Pancreas (tissue), 10 donors: Measurements from ENCODE around the gene INSYN2A. TPM values are rescaled to one million over a fixed set of nuclear protein-coding genes. Genes with fewer than 3 reads are reported as not detected.

Source experiments
- ATAC-seq, 4 donors: fragments of 200-7000 bp; cut with Tn5 transposase; one replicate each; pipeline versions ENCODE4 v1.8.0 to v1.9.1; 2020; ENCODE audit warnings: mild to moderate bottlenecking in 4 of 4, moderate library complexity in 4 of 4
- DNase-seq, 6 donors: peaks; one replicate each; pipeline ENCODE4 v3.0.0-alpha.2; 2020
- FAIRE-seq: peaks from 2 replicates; lab custom pipeline; 2012; peaks lifted over from hg19 to GRCh38; lab: Jason Lieb, UNC
- H3K27ac ChIP-seq, 4 donors: fragments of 200-600 bp; sonication (generic); 1 replicate in 3 of 4; 2 replicates in 1 of 4; pipeline versions ENCODE4 v1.5.0 to v1.8.0; 2020
- H3K27me3 ChIP-seq, 4 donors: fragments of 200-600 bp; one replicate each; pipeline ENCODE4 v1.8.0; 2021
- H3K36me3 ChIP-seq, 3 donors: fragments of 200-600 bp; sonication (generic) in 1 of 3; one replicate each; pipeline versions ENCODE4 v1.5.0 to v1.8.0; 2020 to 2021
- H3K4me1 ChIP-seq, 3 donors: fragments of 200-600 bp; one replicate each; pipeline ENCODE4 v1.8.0; 2021
- H3K4me3 ChIP-seq, 4 donors: fragments of 200-600 bp; sonication (generic) in 2 of 4; one replicate each; pipeline versions ENCODE4 v1.5.0 to v1.8.0; 2020 to 2021
- H3K9me3 ChIP-seq, 4 donors: fragments of 200-600 bp; one replicate each; pipeline ENCODE4 v1.8.0; 2021
- WGBS, 2 donors: extraction: QIAGEN DNeasy Blood & Tissue Kit; methylation state at CpG; one replicate each; pipeline ENCODE4 v1.1.7; 2013; 5-methylcytosine and 5-hydroxymethylcytosine counted together
- intact Hi-C, 3 donors: fragments of 100-400 bp; cut with DNase I; formaldehyde crosslinking; loops; one replicate each; pipeline versions ENCODE4 v1.11.1 to v1.14.2; 2022
- polyA plus RNA-seq, 2 donors: library from polyadenylated mRNA; stranded (reverse); fragments of 200-250 nt; gene quantifications; one replicate each; pipeline ENCODE4 v1.2.3, GENCODE V29; 2013
- total RNA-seq, 6 donors: library from RNA; stranded (reverse); fragmentation: NEBNext Ultra II Directional in 4 of 6; extraction: Animal tissue kit (Norgen Biotek cat#: 25700) in 4 of 6; gene quantifications; one replicate each; pipeline versions ENCODE4 v1.2.1 to v1.2.4, GENCODE V29; 2021 to 2023
- TF ChIP-seq, protein P1 (sequence below), 4 donors: fragments of 200-600 bp; sonication (generic) in 3 of 4; IDR thresholded peaks; one replicate each; pipeline versions ENCODE4 v1.5.0 to v1.8.0; 2021; ENCODE audit warnings: antibody characterized with exemption in 4 of 4
- donor health status: healthy with polysubstance abuse.
- donor health status: DM: no; HTN: no; CAD: no; lungs with moderate emphysema.
- donor health status: DM: no; HTN: no; CAD: no.
- donor health status: control.
- donor health status: control.
- donor health status: Bipolar disorder and iron deficiency.
- donor health status: DM: yes; HTN: yes; CAD: no.
- donor health status: DM: no; HTN: no; CAD: no.
- donor health status: DM: no; HTN: no; CAD: no.
- donor health status: DM: yes; HTN: yes; CAD: no.

Gene INSYN2A
- total and polyA plus RNA-seq, 8 donors: 0.02 to 0.09 (median 0.08) TPM; not detected in 4

- TF ChIP-seq, protein P1, sequence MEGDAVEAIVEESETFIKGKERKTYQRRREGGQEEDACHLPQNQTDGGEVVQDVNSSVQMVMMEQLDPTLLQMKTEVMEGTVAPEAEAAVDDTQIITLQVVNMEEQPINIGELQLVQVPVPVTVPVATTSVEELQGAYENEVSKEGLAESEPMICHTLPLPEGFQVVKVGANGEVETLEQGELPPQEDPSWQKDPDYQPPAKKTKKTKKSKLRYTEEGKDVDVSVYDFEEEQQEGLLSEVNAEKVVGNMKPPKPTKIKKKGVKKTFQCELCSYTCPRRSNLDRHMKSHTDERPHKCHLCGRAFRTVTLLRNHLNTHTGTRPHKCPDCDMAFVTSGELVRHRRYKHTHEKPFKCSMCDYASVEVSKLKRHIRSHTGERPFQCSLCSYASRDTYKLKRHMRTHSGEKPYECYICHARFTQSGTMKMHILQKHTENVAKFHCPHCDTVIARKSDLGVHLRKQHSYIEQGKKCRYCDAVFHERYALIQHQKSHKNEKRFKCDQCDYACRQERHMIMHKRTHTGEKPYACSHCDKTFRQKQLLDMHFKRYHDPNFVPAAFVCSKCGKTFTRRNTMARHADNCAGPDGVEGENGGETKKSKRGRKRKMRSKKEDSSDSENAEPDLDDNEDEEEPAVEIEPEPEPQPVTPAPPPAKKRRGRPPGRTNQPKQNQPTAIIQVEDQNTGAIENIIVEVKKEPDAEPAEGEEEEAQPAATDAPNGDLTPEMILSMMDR (IDR thresholded peaks at IDR 0.05): no peak
- no peaks in the 10 kb centered on the region for H3K27me3 ChIP-seq
- WGBS, 2 donors: 67 to 80% methylated on average over 3 of the region's 3 CpGs
- no peak overlapping the region for H3K27ac ChIP-seq
- H3K4me3 ChIP-seq: no peak overlapping the region
- DNase-seq: no peak
- H3K36me3 ChIP-seq: no peaks in the 10 kb centered on the region
- FAIRE-seq: no peak
- no peaks in the 10 kb centered on the region for H3K4me1 ChIP-seq
- intact Hi-C loops: no loop called here
- no peaks in the 10 kb centered on the region for H3K9me3 ChIP-seq
- ATAC-seq: no peak
Measured at GRCh38 chr10:127221281-127221680, 24.9 kb upstream of the INSYN2A start.

DNA sequence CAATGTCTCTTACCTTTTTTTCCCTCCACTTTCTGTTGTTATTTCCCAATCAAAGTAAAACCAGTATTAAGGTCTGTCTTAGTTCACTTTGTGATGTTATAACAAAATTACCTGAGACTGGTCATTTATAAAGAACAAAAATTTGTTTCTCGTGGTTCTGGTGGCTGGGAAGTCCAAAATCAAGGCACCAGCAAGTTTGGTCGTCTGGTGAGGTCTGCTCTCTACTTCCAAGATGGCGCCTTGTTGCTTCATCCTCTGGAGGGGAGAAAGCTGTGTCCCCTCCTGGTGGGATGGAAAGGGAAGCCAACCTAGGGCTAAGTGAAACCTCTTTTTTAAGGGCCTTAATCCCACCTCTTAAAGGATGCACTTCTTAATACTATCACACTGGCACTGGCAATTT, 22.3 kb upstream of the INSYN2A start:
- 95 to 96% methylated on average over 3 of the region's 3 CpGs for WGBS, 2 donors
- ATAC-seq: no peak
- intact Hi-C loops: no loop called here

GRCh38 chr10:127216786-127217185, 20.4 kb upstream of the INSYN2A start:
- FAIRE-seq (no peak), ATAC-seq (no peak), DNase-seq (no peak)
- no peak overlapping the region for H3K27ac ChIP-seq
- H3K36me3 ChIP-seq: no peaks in the 10 kb centered on the region
- TF ChIP-seq, protein P1 (IDR thresholded peaks at IDR 0.05): no peak
- H3K9me3 ChIP-seq: no peaks in the 10 kb centered on the region
- H3K4me1 ChIP-seq: no peaks in the 10 kb centered on the region
- intact Hi-C loops: no loop called here
- H3K4me3 ChIP-seq: no peak overlapping the region
- 73 to 89% methylated on average over 3 of the region's 3 CpGs for WGBS, 2 donors
- no peaks in the 10 kb centered on the region for H3K27me3 ChIP-seq

More for the DNA sequence above, 22.3 kb upstream of the INSYN2A start:
- H3K27ac ChIP-seq: no peak overlapping the region
- H3K9me3 ChIP-seq: no peaks in the 10 kb centered on the region
- no peaks in the 10 kb centered on the region for H3K36me3 ChIP-seq
- no peaks in the 10 kb centered on the region for H3K27me3 ChIP-seq
- H3K4me3 ChIP-seq: no peak overlapping the region
- FAIRE-seq (no peak), DNase-seq (no peak)
- TF ChIP-seq, protein P1 (IDR thresholded peaks at IDR 0.05): no peak
- no peaks in the 10 kb centered on the region for H3K4me1 ChIP-seq

DNA sequence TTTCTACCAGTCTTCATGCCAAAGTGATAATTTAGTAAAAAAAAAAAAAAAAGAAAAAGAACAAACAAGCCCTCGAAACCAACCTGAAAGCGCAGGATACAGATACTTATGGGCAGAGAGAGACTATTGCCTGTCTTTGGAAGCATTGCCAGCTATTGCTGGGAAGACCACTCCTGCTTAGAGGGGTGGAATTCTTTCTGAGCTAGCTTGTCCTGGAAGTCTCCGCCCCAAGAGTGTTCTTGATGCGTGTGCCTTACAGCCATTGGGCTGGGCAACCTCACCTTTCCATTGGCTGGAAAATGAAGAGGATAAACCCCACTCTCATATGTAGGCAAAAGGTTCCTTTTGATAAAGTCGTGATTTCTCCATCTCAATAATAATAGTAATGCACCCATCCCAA, 19.9 kb upstream of the INSYN2A start:
- TF ChIP-seq, protein P1 (IDR thresholded peaks at IDR 0.05): no peak
- 86 to 93% methylated on average over 5 of the region's 5 CpGs for WGBS, 2 donors

DNA sequence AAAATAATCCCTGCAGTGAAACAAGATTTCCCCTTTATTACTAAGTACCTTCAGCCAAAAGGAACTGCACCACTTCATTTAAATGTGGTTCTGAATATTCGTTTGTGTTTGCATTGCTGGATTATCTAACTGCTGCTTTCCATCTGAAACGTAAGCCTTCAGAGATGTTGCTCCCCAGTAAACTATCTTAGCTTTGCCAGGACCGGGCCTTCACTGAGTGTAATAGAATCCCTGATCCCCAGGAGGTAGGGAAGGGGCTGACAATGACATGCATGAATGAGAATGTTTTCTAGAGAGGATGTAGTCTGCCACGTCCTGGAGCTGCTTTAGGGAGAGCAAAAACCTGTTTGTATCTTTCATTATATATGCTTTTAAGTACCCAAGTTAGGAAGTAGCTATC, 19.5 kb upstream of the INSYN2A start:
- H3K36me3 ChIP-seq: no peaks in the 10 kb centered on the region
- intact Hi-C loops: no loop called here
- DNase-seq (no peak), ATAC-seq (no peak), FAIRE-seq (no peak)
- 79 to 83% methylated on average over 4 of the region's 4 CpGs for WGBS, 2 donors
- no peaks in the 10 kb centered on the region for H3K27me3 ChIP-seq
- no peak overlapping the region for H3K27ac ChIP-seq
- no peaks in the 10 kb centered on the region for H3K4me1 ChIP-seq
- no peak overlapping the region for H3K4me3 ChIP-seq
- TF ChIP-seq, protein P1 (IDR thresholded peaks at IDR 0.05): no peak
- no peaks in the 10 kb centered on the region for H3K9me3 ChIP-seq

More for the DNA sequence above, 19.9 kb upstream of the INSYN2A start:
- DNase-seq (no peak), FAIRE-seq (no peak), ATAC-seq (no peak)
- H3K9me3 ChIP-seq: no peaks in the 10 kb centered on the region
- intact Hi-C loops: no loop called here
- H3K4me1 ChIP-seq: no peaks in the 10 kb centered on the region
- no peaks in the 10 kb centered on the region for H3K36me3 ChIP-seq
- H3K4me3 ChIP-seq: no peak overlapping the region
- H3K27ac ChIP-seq: no peak overlapping the region
- no peaks in the 10 kb centered on the region for H3K27me3 ChIP-seq
